HCEC 1CT (cell line): ENCODE results near the gene SLC6A4.
"Not testable (repeated sequence)": the region's sequence is repeated elsewhere in the genome, so short reads cannot be mapped to it uniquely, and the experiment has no call there.

Experiments used
- DNase-seq: peaks from one replicate; pipeline ENCODE4 v3.0.0-alpha.2; 2017

The SLC6A4 gene

GRCh38 chr17:30219315-30219714 is 16.2 kb downstream of the SLC6A4 start:
- DNase-seq: no peak

GRCh38 chr17:30218799-30219198 is 16.7 kb downstream of the SLC6A4 start:
- no peak for DNase-seq

- DNase-seq: no peak
Measured at GRCh38 chr17:30217746-30218245, 17.7 kb downstream of the SLC6A4 start.

GRCh38 chr17:30217054-30217453 is 18.4 kb downstream of the SLC6A4 start:
- DNase-seq: no peak

- DNase-seq: no peak
Measured at GRCh38 chr17:30212750-30213149, 22.7 kb downstream of the SLC6A4 start.

- DNase-seq: no peak
Measured at GRCh38 chr17:30211371-30211770, 24.1 kb downstream of the SLC6A4 start.

- no peak for DNase-seq
Measured at GRCh38 chr17:30210901-30211300, 24.6 kb downstream of the SLC6A4 start.

GRCh38 chr17:30210366-30210765 is 25.1 kb downstream of the SLC6A4 start:
- no peak for DNase-seq

GRCh38 chr17:30209930-30210329 is 25.6 kb downstream of the SLC6A4 start:
- DNase-seq: no peak

GRCh38 chr17:30208214-30208613 is 27.3 kb downstream of the SLC6A4 start:
- no peak for DNase-seq

- DNase-seq: no peak
Measured at GRCh38 chr17:30207655-30208054, 27.8 kb downstream of the SLC6A4 start.

- DNase-seq: no peak
Measured at GRCh38 chr17:30203471-30203981, 32.0 kb downstream of the SLC6A4 start.

- not testable (repeated sequence) for DNase-seq
Measured at GRCh38 chr17:30200656-30201055, 34.8 kb downstream of the SLC6A4 start.

- no peak for DNase-seq
Measured at GRCh38 chr17:30200106-30200505, 35.4 kb downstream of the SLC6A4 start.

GRCh38 chr17:30199600-30199999 is 35.9 kb downstream of the SLC6A4 start:
- no peak for DNase-seq

GRCh38 chr17:30197416-30197815 is 38.1 kb downstream of the SLC6A4 start:
- DNase-seq: no peak

GRCh38 chr17:30196504-30196903 is 39.0 kb downstream of the SLC6A4 start:
- no peak for DNase-seq

- no peak for DNase-seq
Measured at GRCh38 chr17:30191072-30191471, 44.4 kb downstream of the SLC6A4 start.

- DNase-seq: no peak
Measured at GRCh38 chr17:30188211-30188939, 47.1 kb downstream of the SLC6A4 start.

GRCh38 chr17:30187573-30187972 is 47.9 kb downstream of the SLC6A4 start:
- no peak for DNase-seq

- DNase-seq: no peak
Measured at GRCh38 chr17:30186761-30187160, 48.7 kb downstream of the SLC6A4 start.

GRCh38 chr17:30176855-30177254 is 58.6 kb downstream of the SLC6A4 start:
- no peak for DNase-seq

- no peak for DNase-seq
Measured at GRCh38 chr17:30174556-30174955, 60.9 kb downstream of the SLC6A4 start.

- no peak for DNase-seq
Measured at GRCh38 chr17:30173649-30174048, 61.8 kb downstream of the SLC6A4 start.

- DNase-seq: no peak
Measured at GRCh38 chr17:30172560-30172959, 62.9 kb downstream of the SLC6A4 start.
